ENCODE data around the gene ALOX5AP.

ALOX5AP gene

GRCh38 chr13:30779608-30780007, 44.3 kb downstream of the ALOX5AP start:
- no peaks in the 10 kb centered on the region for H3K27me3 ChIP-seq
- TF ChIP-seq Cebpa-rat (IDR thresholded peaks at IDR 0.05) = no peak
- H3K9ac ChIP-seq = no peak overlapping the region
- peaks cover 3 to 15% (median 8%) of the 10 kb centered on the region in 10 experiments for H3K4me1 ChIP-seq
- H3K4me3 ChIP-seq = no peak overlapping the region
- H3K9me3 ChIP-seq (replicated peaks in 1 of 11) = peaks cover 0 to 24% (median 5%) of the 10 kb centered on the region in 11 experiments; a peak in 14 of 22 replicates
- peaks cover 0 to 2% (median 0%) of the 10 kb centered on the region in 11 experiments; a peak in 2 of 22 replicates for H4K20me1 ChIP-seq
- no peak overlapping the region for H3K4me2 ChIP-seq
- H3K36me3 ChIP-seq = peaks cover 0 to 47% (median 5%) of the 10 kb centered on the region in 11 experiments; a peak in 6 of 22 replicates
- H3K27ac ChIP-seq = no peak overlapping the region

GRCh38 chr13:30780338-30780981, 45.1 kb downstream of the ALOX5AP start:
- Histone ChIP-seq H3K27me3 (no peaks in the 10 kb centered on the region), H4K20me1 (peaks cover 0 to 5% (median 0%) of the 10 kb centered on the region in 11 experiments; a peak in 2 of 22 replicates), H3K27ac (no peak overlapping the region), H3K4me1 (peaks cover 0 to 13% (median 6%) of the 10 kb centered on the region in 10 experiments; a peak in 9 of 20 replicates), H3K9me3 (replicated peaks in 1 of 11) (peaks cover 0 to 16% (median 5%) of the 10 kb centered on the region in 11 experiments; a peak in 12 of 22 replicates), H3K9ac (no peak overlapping the region), H3K4me3 (no peak overlapping the region), H3K36me3 (peaks cover 0 to 39% (median 0%) of the 10 kb centered on the region in 11 experiments; a peak in 6 of 22 replicates), H3K4me2 (no peak overlapping the region)
- no peak for TF ChIP-seq Cebpa-rat (IDR thresholded peaks at IDR 0.05)

GRCh38 chr13:30785191-30785850, 50.0 kb downstream of the ALOX5AP start:
- no peak for TF ChIP-seq Cebpa-rat (IDR thresholded peaks at IDR 0.05)
- H3K9ac ChIP-seq = no peak overlapping the region

GRCh38 chr13:30786648-30787047, 51.3 kb downstream of the ALOX5AP start:
- no peak overlapping the region for H3K4me2 ChIP-seq
- no peak overlapping the region for H3K27ac ChIP-seq
- H3K9ac ChIP-seq = no peak overlapping the region
- peaks cover 0 to 24% (median under 1%) of the 10 kb centered on the region in 10 experiments; a peak in 5 of 20 replicates for H3K4me1 ChIP-seq
- no peaks in the 10 kb centered on the region for H3K27me3 ChIP-seq
- peaks cover 0 to 52% (median 0%) of the 10 kb centered on the region in 11 experiments; a peak in 5 of 22 replicates for H3K36me3 ChIP-seq
- peaks cover 0 to 5% (median 0%) of the 10 kb centered on the region in 11 experiments; a peak in 2 of 22 replicates for H4K20me1 ChIP-seq
- peaks cover 0 to 15% (median 0%) of the 10 kb centered on the region in 11 experiments; a peak in 4 of 22 replicates for H3K9me3 ChIP-seq (replicated peaks in 1 of 11)
- H3K4me3 ChIP-seq = no peak overlapping the region
- TF ChIP-seq Cebpa-rat (IDR thresholded peaks at IDR 0.05) = no peak

More at GRCh38 chr13:30785191-30785850, 50.0 kb downstream of the ALOX5AP start:
- Histone ChIP-seq H3K4me3 (no peak overlapping the region), H3K36me3 (peaks cover 0 to 53% (median 0%) of the 10 kb centered on the region in 11 experiments; a peak in 6 of 22 replicates), H3K4me2 (peak overlapping the region in 2 of 11 experiments; percentile 5 to 23; a peak in 2 of 22 replicates), H3K27me3 (no peaks in the 10 kb centered on the region), H4K20me1 (peaks cover 0 to 5% (median 0%) of the 10 kb centered on the region in 11 experiments; a peak in 2 of 22 replicates), H3K4me1 (peaks cover 0 to 24% (median 0%) of the 10 kb centered on the region in 10 experiments; a peak in 5 of 20 replicates), H3K9me3 (replicated peaks in 1 of 11) (peaks cover 0 to 15% (median 5%) of the 10 kb centered on the region in 11 experiments; a peak in 12 of 22 replicates), H3K27ac (no peak overlapping the region)

- Histone ChIP-seq H4K20me1 (peaks cover 0 to 5% (median 0%) of the 10 kb centered on the region in 11 experiments; a peak in 2 of 22 replicates), H3K36me3 (peaks cover 0 to 52% (median 0%) of the 10 kb centered on the region in 11 experiments; a peak in 5 of 22 replicates), H3K9ac (no peak overlapping the region), H3K27ac (no peak overlapping the region), H3K27me3 (no peaks in the 10 kb centered on the region), H3K4me3 (no peak overlapping the region), H3K4me2 (peak overlapping the region in 3 of 11 experiments; percentile 2 to 36 (median 23); a peak in 1 of 22 replicates), H3K9me3 (replicated peaks in 1 of 11) (peaks cover 0 to 5% (median 0%) of the 10 kb centered on the region in 11 experiments; a peak in 3 of 22 replicates), H3K4me1 (peaks cover 0 to 33% (median 1%) of the 10 kb centered on the region in 10 experiments; a peak in 5 of 20 replicates)
- no peak for TF ChIP-seq Cebpa-rat (IDR thresholded peaks at IDR 0.05)
These were observed 52.6 kb downstream of the ALOX5AP start for GRCh38 chr13:30787738-30788525.

- H3K4me1 ChIP-seq = peaks cover 0 to 33% (median 2%) of the 10 kb centered on the region in 10 experiments; a peak in 7 of 20 replicates
- H3K9me3 ChIP-seq (replicated peaks in 1 of 11) = 0 out of 22 replicates have a peak, but pooled peaks cover 0 to 1% (median 0%) of the 10 kb centered on the region in 11 experiments
- no peak overlapping the region for H3K27ac ChIP-seq
- no peak for TF ChIP-seq Cebpa-rat (IDR thresholded peaks at IDR 0.05)
- no peak overlapping the region; a peak in 1 of 22 replicates for H3K4me2 ChIP-seq
- no peak overlapping the region for H3K9ac ChIP-seq
- peaks cover 0 to 53% (median 0%) of the 10 kb centered on the region in 11 experiments; a peak in 6 of 22 replicates for H3K36me3 ChIP-seq
- H3K4me3 ChIP-seq = no peak overlapping the region
- peaks cover 0 to 5% (median 0%) of the 10 kb centered on the region in 11 experiments; a peak in 1 of 22 replicates for H4K20me1 ChIP-seq
- H3K27me3 ChIP-seq = no peaks in the 10 kb centered on the region
These were observed 54.0 kb downstream of the ALOX5AP start for GRCh38 chr13:30789166-30789862.

GRCh38 chr13:30790592-30790991, 55.2 kb downstream of the ALOX5AP start:
- no peak overlapping the region for H3K9ac ChIP-seq
- peaks cover 10 to 33% (median 14%) of the 10 kb centered on the region in 10 experiments for H3K4me1 ChIP-seq
- H4K20me1 ChIP-seq = no peaks in the 10 kb centered on the region; a peak in 1 of 22 replicates
- no peak overlapping the region for H3K27ac ChIP-seq
- no peak overlapping the region for H3K4me2 ChIP-seq
- H3K27me3 ChIP-seq = no peaks in the 10 kb centered on the region
- 0 out of 22 replicates have a peak, but pooled peaks cover 0 to 3% (median 0%) of the 10 kb centered on the region in 11 experiments for H3K9me3 ChIP-seq (replicated peaks in 1 of 11)
- no peak overlapping the region for H3K4me3 ChIP-seq
- no peak for TF ChIP-seq Cebpa-rat (IDR thresholded peaks at IDR 0.05)
- peaks cover 0 to 55% (median 0%) of the 10 kb centered on the region in 11 experiments; a peak in 6 of 22 replicates for H3K36me3 ChIP-seq
